ENCODE measurements around the gene KLHL2.

- no peak for TF ChIP-seq CTCF (IDR thresholded peaks at IDR 0.05; ENCODE audit: insufficient read depth, low read length)
- TF ChIP-seq POLR2AphosphoS5 (IDR thresholded peaks at IDR 0.05; ENCODE audit: low read depth), result no peak
- no peak for TF ChIP-seq REST (IDR thresholded peaks at IDR 0.05; ENCODE audit: insufficient replicate concordance, low read depth)
- TF ChIP-seq GABPA (IDR thresholded peaks at IDR 0.05; ENCODE audit: low read depth), result no peak
- no peak for TF ChIP-seq SPI1 (IDR thresholded peaks at IDR 0.05; ENCODE audit: borderline replicate concordance, low read depth)
Measured at GRCh38 chr4:165288639-165289422, 81.5 kb downstream of the KLHL2 start.

Data from HL-60 (cell line).